Middle frontal gyrus (tissue), 1 donor: ENCODE data around the gene ZNF451.
"Not testable (repeated sequence)": the region's sequence is repeated elsewhere in the genome, so short reads cannot be mapped to it uniquely, and the experiment has no call there.

Source experiments
- DNase-seq: peaks from one replicate; pipeline ENCODE4 v3.0.0-alpha.2; 2015; ENCODE audit warnings: low spot score; ENCODE audit errors: extremely low spot score

Gene ZNF451

DNA sequence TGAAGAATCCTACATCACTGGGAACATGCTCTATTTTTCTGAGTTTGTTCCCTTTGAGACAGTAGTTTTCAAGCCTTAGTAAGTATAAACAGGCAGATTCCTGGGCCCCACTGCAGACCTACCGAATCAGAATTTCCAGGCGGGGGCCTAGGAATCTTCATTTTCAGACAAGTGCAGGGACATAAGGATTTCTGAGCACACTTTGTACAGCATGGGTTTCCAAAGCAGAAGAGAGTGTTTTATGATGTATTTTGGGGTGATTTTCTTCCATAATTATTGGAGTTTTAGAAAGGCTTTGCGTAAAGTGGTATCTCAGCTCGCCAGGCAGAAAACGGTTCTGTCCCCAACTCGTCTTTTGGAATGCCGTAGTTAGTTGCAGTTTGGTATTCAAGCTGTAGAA is 1.4 kb downstream of the ZNF451 start:
- DNase-seq = not testable (repeated sequence)

DNA sequence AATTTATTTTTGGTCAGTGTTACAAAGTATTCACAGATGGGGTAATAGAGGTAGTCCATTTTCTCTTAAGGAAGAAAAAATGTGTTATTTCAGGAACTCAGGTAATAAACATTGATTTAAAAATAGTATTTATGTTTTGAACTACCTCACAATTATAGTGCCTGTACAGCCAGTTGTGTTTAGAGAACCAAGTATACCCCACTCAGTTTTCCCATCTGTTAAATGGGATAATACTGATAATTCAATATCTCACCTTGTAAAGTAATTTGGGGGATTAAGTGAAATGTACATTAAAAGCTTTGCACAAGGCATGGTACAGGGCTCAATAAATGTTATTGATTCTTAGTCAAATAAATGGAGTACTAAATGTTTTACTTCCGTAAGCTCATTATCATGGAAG is 4.7 kb downstream of the ZNF451 start:
- no peak for DNase-seq

DNA sequence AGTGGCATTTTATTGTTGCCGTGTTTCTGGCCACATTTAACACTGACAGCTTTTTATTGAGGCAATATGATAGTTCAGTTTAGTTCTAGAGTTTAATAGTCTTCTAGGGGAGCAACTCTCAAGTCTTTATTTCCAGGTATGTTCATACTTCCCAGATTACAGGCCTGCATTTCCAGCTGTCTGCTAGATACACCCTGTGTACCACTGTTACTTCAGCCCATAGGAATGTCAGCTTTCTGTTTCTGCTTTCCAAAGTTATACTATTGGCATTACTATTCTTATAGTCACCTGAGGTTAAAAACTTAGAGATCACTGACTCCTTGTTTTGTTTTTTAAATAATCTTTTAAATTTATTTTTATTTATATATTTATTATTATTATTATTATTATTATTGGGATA is 7.6 kb downstream of the ZNF451 start:
- no peak for DNase-seq

DNA sequence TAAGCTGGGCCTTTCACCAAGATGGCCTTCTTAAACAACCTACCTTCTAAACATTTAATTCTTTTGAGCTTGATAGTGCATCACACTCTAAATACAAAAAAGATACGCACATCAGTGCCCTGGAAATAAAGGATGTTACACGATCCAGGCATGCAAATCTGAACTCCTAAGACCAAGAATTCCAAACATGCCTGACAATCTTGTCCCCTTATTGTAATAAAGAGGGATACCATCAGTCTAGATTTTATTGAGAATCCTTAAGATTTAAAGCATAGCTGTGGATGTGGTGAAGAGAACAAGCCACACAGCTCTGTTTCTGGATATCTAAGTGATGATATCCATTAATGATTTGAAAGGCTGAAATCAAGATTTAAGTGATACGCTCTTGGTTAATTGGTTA is 13.0 kb downstream of the ZNF451 start:
- no peak for DNase-seq

DNA sequence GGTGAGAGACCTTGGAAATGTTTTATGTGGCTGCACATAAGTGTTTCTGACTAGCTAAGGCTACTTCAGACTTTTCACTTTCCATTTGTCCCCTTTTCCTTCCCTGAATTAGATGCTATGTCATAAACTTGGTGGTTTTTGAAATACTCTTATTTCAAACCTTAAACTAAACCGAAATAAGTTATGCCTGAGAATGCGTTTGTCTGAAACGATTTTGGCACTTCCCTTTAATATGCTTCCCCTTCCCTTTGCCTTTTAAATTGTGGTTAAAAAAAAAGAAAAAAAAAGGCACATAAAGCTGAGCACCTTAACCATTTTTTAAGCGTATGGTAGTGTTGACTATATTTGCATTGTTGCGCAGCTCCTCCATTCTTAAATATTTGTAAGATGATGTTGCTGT is 14.3 kb downstream of the ZNF451 start:
- DNase-seq = no peak

DNA sequence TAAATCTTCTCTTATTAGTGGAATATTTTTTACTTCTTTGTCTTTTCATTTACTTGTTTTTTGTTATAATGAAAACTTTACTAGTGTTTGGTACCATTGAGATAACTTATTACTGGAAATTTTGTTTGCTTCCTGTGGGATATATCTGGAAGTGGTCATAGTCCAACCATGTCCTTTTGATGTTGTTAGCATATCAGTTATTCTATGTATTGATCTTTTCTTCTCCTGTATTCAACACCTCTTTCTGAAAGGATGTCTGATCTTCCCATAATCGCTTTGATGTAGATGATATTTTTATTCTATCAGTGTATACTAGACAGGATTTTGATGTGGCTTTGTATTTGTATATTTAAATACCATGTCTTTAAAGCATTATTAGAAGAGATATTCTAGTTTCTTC is 17.0 kb downstream of the ZNF451 start:
- no peak for DNase-seq

DNA sequence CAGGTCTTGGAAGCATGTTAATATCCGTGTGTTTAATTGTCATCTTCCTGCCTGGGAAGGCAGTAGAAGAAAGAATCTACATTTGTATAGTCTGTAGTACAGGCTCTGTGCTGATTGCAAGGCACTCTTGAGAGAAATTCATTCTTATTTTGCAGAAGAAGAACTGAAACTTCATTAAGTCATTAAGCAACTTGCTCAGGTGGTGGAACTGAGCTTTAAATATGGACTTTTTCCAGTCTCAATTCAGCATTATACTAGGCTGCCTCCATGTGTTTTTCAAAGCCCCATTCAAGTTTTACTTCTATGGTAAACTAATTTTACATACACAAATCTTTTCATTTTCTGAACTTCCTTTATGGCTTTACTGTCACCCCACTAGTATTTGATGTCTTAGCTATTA is 18.7 kb downstream of the ZNF451 start:
- DNase-seq = no peak

DNA sequence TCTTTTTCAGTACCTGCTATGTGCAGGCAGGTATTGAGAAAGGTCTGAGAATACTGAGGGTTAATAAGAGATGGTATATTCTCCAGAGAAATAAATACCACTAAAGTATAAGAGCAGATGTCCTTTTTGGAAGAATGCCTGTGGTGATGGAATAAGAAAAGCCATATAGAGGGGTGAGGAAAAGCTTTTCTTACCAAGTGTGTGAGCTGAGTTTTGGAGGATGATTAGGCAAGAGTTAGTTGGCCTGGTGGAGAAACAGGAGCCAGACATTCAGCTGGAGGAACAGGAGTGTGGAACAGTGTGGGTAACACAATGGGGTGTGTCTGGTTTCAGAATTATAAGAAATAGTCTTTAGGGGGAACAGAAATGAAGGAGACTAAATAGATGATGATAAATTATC is 19.9 kb downstream of the ZNF451 start:
- DNase-seq = no peak

DNA sequence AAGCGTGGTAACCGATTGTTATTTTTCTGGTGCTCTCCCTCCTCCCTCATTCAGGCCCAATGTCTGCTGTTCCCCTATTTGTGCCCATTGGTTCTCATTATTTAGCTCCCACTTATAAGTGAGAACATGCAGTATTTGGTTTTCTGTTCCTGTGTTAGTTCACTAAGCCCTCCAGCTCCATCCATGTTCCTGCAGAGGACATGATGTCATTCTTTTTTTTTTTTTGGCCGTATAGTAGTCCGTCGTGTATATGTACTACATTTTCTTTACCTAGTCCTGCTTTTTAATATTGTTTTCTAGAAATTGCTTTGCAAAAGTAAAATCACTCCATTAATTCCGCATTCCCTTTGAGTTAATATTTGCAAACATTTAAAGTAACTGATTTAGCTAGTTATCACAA is 23.1 kb downstream of the ZNF451 start:
- DNase-seq = no peak

DNA sequence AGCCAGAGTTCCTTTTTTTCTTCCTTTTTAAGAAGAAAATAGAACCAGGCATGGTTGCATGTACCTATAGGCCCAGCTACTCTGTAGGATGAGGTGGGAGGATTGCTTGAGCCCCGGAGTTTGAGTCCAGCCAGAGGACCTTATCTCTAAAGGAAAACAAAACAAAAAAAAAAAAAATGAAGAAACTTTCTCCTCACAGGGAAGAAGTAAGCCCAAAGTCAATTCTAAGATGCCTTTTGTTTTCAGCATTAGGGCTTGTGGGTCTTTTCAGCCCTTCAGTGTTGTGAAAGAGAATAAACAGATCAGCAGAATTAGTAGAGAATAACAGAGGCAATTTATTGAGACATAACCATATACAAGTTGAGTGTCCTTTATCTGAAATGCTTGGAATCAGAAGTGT is 26.8 kb downstream of the ZNF451 start:
- no peak for DNase-seq

DNA sequence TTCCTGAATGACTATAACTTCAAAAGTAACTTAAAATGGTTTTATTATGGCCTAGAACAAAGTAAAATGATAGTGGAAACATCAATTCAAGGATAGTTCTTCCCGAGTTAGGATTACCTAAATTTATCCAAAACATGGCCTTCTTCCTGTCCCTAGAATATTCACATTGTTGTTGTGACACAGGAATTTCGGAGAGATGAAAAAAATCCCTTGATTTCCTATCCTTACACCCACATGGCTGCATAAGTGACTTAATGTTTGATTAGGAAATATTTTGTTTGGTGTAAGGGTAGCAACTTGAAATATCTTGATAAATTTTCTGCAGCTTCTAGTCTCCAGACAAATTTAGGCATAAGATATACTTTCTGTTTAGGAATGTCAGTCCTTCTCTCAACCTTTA is 27.8 kb downstream of the ZNF451 start:
- no peak for DNase-seq

DNA sequence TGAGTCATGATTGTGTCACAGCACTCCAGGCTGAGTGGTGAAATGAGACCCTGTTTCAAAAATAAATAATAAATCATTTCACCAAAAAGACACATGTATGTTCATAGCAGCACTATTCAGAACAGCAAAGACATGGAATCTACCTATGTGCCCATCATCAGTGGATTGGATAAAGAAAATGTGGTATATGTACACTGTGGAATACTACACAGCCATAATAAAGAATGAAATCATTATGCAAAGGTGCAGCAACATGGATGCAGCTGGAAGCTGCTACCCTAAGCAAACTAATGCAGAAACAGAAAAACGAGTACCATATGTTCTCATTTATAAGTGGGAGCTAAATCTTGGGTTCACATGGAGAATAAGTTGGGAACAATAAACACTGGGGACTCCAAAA is 33.1 kb downstream of the ZNF451 start:
- DNase-seq = no peak

DNA sequence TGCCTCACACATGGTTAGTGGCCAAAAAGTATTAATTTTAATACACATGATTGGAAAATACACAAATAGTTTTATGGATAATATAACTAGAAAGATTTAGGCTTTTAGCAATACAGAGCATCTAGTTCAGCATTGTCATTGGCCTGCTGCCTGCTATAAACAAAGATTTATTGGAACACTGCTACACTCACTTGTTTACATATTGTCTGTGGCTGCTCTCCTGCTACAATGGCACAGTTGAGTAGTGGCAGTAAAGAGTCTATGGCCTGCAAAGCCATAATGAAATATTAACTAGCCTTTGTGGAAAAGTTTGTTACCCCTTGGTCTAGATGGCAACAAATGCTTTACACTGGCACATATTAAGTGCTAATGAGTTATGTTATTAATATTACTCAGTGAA is 37.8 kb downstream of the ZNF451 start:
- no peak for DNase-seq

DNA sequence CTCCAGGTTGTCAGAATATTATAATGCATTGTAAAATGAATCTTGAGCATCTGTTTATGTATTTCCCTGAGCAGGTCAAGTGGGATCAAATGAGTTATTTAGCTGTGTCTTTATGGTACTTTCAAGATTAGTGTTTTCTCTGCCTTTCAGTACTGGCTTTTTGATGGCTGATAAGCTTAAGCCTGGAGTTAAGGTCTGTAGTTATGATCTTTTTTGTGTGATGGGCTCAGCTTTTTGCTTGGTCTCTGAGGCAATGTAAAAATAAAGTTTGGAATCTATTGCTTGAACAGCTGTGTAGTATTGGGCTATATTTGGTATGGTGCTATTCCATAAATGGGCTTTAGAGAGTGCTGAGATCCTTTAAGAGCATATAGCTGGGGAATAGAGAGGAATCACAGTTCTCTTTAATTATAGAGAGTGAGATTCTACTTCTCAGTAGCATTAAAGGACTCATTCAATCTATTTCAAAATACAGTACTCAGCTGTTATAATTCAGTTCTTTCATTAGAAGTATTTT is 40.7 kb downstream of the ZNF451 start:
- DNase-seq = no peak

DNA sequence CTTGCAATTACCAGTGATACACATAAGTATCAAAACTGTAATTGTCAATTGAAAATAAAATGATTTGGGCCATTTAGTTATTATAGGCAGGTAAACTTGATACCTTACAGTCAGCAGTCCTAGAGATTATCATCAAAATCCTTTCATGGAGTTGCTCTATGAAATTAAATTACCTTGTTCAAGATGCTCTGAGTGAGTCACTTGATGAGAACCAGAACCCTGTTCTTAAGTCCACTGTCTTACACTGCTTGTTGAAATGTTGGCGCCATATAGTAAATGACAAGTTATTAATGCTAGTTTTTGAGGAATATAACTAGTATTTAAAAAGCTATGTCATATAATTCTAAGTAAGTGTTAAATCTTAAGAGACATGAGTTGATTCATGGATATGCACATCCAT is 45.0 kb downstream of the ZNF451 start:
- no peak for DNase-seq

DNA sequence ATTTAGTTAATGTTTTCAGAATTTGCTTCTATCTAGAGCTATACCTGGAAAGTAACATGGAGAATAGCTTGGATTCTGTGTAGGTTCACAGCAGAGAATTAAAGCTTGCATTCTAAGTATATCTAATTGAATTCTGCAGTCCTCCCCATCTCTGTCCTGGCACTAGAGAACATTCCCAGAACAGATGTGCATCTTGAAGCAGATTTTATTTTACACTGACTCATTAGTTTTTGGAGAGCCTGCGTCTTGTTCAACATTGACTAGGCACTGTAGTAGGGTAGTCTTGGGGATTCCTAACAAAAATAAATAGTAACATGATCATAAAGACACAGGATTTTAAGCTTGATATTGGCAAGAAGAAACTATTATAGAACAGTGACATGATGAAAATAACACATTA is 45.9 kb downstream of the ZNF451 start:
- no peak for DNase-seq

DNA sequence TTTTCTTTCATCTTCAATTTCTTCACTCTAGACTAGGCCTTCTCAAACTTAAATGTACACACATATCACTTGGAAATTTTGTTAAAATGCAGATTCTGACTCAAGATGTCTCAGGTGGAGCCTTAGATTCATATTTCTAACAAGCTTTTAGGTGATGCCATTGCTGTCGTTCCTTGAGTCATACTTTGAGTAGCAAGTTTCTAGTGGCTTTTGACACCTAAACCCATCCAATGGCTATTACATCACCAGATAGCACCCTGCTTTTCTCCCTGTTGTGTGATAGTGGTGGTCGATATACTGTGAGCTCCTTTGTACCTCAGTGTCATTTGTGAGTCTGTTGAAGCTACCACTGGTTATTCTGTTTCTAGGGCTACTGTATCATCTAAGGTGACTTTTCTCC is 47.4 kb downstream of the ZNF451 start:
- no peak for DNase-seq

DNA sequence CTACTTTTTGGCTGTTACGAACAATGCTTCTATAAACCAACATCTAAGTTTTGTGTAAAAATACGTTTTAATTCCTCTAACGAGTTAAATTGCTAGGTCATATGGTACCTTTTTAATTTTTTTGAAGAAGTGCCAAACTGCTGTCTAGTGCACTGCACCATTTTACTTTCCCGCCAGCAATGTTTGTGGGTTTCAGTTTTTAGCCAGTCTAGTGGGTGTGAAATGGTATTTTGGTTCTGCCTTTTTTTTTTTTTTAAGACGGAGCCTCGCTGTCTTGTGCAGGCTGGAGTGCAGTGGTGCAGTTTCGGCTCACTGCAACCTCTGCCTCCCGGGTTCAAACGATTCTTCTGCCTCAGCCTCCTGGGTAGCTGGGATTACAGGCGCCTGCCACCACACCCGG is 48.0 kb downstream of the ZNF451 start:
- DNase-seq = no peak

DNA sequence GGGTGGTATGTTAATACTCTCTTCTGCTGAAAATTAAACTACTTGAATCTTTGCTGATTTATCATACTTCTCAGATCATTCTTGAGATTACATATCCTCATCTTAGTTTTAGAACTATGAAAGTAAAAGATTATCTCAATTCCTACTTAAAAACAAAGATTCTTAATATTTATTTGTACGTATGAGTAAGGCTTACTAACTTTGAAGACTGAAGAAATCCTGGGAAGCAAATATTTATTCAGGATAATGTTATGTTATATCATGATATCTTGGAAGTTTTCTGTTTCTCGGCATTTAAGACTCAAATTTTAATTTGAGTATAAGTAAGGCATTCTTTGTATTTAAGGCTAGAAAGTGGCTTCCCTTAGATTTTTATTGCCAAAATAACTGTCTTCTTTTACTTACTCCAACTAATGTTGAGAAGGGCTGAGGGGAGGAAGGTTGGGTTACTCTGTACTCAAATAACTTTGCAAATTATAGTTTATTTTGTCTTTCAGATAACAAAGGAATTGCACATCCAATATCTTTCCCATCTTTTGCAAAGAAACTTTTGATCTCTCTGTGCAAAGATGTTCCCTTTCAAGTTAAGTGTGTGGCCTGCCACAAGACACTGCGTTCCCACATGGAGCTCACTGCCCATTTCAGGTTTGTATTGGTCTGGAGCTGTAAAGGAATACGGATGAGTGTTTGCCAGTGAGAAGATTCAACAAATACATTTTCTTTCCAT is 51.6 kb downstream of the ZNF451 start:
- DNase-seq = no peak

DNA sequence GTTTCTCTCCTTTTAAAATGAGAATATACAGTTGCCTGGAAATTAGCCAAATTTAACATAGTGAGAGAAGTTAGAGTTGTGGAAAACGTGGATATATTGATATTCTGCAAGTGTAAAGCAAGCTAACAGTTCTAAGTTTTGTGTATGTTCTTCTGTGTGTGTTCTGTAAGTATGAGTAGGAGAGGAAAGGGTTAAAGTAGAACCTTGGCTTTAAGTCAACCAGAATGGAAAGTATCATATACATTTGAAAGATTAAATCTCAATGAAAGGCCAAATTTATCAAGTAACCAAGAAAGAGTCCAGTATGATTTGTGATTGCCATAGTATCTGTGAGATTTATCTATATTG is 52.2 kb downstream of the ZNF451 start:
- DNase-seq = no peak

DNA sequence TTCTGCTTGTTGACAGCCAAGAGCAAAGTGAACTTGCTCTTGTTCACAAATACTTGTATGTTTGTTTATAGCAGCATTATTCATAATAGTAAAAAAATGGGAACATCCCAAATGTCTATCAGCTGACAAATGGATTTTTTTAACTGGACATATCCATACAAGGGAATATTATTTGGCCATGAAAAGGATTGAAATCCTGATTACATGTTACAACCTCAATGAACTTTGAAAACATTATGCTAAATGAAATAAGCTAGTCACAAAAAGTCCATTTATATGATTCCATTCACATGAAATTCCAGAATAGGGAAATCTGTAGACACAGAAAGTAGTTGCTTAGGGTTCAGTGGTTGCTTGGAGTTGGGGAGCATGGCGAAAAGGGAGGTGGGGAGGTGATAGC is 53.7 kb downstream of the ZNF451 start:
- no peak for DNase-seq

DNA sequence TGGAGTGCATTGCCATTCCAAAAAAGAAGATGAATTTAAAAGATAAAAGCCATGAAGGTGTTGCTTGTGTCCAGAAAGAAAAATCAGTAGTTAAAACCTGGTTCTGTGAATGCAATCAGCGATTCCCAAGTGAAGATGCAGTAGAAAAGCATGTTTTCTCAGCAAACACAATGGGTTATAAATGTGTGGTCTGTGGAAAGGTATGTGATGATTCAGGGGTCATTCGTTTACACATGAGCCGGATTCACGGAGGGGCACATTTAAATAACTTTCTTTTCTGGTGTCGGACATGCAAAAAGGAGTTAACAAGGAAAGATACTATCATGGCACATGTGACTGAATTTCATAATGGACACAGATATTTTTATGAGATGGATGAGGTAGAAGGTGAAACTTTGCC is 57.4 kb downstream of the ZNF451 start:
- DNase-seq = no peak

DNA sequence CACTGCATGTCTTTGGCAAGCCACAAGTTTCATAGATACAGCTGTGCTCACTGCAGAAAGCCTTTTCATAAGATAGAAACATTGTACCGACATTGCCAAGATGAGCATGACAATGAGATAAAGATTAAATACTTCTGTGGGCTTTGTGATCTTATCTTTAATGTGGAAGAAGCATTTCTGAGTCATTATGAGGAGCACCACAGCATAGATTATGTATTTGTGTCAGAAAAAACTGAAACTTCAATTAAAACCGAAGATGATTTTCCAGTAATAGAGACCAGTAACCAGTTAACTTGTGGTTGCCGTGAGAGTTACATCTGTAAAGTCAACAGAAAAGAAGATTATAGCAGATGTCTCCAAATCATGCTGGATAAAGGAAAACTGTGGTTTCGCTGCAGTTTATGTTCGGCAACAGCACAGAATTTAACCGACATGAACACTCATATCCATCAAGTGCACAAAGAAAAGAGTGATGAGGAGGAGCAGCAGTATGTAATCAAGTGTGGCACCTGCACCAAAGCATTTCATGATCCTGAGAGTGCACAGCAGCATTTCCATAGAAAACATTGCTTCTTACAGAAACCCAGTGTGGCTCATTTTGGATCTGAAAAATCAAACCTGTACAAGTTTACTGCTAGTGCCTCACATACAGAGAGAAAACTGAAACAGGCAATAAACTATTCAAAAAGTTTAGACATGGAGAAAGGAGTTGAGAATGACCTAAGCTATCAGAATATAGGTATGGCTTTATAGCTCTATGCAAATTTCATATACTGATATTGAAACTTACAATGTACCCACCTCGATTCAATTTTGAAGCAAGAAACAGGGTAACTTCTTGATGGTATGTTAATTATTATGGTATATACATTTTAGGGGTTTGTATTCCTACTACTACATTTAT is 58.2 kb downstream of the ZNF451 start:
- DNase-seq = no peak
